Endothelial cell of umbilical vein (primary cell): Measurements from ENCODE around the gene PRUNE2.

Experiments used
- EZH2 ChIP-seq: IDR thresholded peaks from 2 replicates; pipeline ENCODE4 v1.6.1; 2012; ENCODE audit warnings: borderline replicate concordance, low read depth, mild to moderate bottlenecking, moderate library complexity, low read length, inconsistent platforms; ENCODE audit not compliant: severe bottlenecking
- GATA2 ChIP-seq: IDR thresholded peaks from 2 replicates; pipeline ENCODE4 v1.7.0; 2011; ENCODE audit warnings: low read depth, mild to moderate bottlenecking, moderate library complexity, mixed read lengths, low read length; ENCODE audit not compliant: insufficient read length, insufficient read depth
- JUN ChIP-seq: IDR thresholded peaks from 2 replicates; pipeline ENCODE4 v1.6.1; 2011; ENCODE audit warnings: borderline replicate concordance, low read depth; ENCODE audit not compliant: insufficient read length, insufficient read depth
- MYC ChIP-seq: IDR thresholded peaks from one replicate; pipeline ENCODE4 v1.6.1; 2011; ENCODE audit warnings: mild to moderate bottlenecking, low read depth, low read length
- POLR2AphosphoS5 ChIP-seq: IDR thresholded peaks from 2 replicates; pipeline ENCODE4 v1.6.1; 2012; ENCODE audit warnings: low read depth, mild to moderate bottlenecking, control low read depth, low read length, moderate library complexity; ENCODE audit not compliant: insufficient read depth
- TF ChIP-seq, protein P1 (sequence below): IDR thresholded peaks from 2 replicates; pipeline ENCODE4 v1.6.1; 2011; ENCODE audit not compliant: insufficient read depth, insufficient read length
- TF ChIP-seq, protein P2 (sequence below), 2 donors: IDR thresholded peaks; 1 replicate in 1 of 2; 2 replicates in 1 of 2; pipeline ENCODE4 v1.5.1; 2011; ENCODE audit warnings: low read length in 2 of 2, mild to moderate bottlenecking in 2 of 2, moderate library complexity in 2 of 2, control low read depth in 1 of 2, inconsistent platforms in 1 of 2, low read depth in 1 of 2; ENCODE audit not compliant: insufficient read depth in 1 of 2; ENCODE audit errors: extremely low read depth in 1 of 2

- TF ChIP-seq, protein P1, sequence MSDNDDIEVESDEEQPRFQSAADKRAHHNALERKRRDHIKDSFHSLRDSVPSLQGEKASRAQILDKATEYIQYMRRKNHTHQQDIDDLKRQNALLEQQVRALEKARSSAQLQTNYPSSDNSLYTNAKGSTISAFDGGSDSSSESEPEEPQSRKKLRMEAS: no peak
- TF ChIP-seq, protein P2, sequence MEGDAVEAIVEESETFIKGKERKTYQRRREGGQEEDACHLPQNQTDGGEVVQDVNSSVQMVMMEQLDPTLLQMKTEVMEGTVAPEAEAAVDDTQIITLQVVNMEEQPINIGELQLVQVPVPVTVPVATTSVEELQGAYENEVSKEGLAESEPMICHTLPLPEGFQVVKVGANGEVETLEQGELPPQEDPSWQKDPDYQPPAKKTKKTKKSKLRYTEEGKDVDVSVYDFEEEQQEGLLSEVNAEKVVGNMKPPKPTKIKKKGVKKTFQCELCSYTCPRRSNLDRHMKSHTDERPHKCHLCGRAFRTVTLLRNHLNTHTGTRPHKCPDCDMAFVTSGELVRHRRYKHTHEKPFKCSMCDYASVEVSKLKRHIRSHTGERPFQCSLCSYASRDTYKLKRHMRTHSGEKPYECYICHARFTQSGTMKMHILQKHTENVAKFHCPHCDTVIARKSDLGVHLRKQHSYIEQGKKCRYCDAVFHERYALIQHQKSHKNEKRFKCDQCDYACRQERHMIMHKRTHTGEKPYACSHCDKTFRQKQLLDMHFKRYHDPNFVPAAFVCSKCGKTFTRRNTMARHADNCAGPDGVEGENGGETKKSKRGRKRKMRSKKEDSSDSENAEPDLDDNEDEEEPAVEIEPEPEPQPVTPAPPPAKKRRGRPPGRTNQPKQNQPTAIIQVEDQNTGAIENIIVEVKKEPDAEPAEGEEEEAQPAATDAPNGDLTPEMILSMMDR (IDR thresholded peaks at IDR 0.05; ENCODE audit: extremely low read depth in 1 of 2, insufficient read depth in 1 of 2, low read depth in 1 of 2, low read length in 2 of 2): no peak
- TF ChIP-seq JUN (no peak), MYC (no peak), POLR2AphosphoS5 (no peak), GATA2 (no peak), EZH2 (no peak)
Observed at GRCh38 chr9:76897804-76898525, 7.9 kb downstream of the PRUNE2 start.
